ENCODE measurements around the gene RPA4.
"Not testable (repeated sequence)": the region's sequence is repeated elsewhere in the genome, so short reads cannot be mapped to it uniquely, and the experiment has no call there.

RPA4 gene, protein sequence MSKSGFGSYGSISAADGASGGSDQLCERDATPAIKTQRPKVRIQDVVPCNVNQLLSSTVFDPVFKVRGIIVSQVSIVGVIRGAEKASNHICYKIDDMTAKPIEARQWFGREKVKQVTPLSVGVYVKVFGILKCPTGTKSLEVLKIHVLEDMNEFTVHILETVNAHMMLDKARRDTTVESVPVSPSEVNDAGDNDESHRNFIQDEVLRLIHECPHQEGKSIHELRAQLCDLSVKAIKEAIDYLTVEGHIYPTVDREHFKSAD

DNA sequence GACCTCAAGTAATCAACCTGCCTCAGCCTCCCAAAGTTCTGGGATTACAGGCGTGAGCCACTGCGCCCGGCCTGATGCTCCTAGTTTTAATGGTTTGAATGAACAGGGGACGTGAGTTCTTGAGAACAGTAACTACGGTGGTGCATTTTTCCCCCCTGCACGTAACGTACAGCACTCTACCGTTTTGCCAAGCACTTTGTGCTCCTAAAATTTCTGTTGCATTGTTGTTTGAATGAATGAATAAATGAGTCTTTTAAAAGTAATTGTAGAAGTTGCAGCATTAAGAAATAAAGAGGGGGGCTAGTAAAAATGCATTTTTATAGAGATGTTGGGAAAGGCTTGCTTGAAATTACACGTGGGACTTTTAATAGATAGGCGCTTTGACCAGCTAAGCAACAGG is at the start of gene RPA4:
Gene RPA4 (plus strand): TSS at position 301 of the 400 bp plus-strand sequence. CDS start 403 bp downstream, outside the sequence.
- DNase-seq (ENCODE audit: low read depth): no peak
- TF ChIP-seq, protein P1, sequence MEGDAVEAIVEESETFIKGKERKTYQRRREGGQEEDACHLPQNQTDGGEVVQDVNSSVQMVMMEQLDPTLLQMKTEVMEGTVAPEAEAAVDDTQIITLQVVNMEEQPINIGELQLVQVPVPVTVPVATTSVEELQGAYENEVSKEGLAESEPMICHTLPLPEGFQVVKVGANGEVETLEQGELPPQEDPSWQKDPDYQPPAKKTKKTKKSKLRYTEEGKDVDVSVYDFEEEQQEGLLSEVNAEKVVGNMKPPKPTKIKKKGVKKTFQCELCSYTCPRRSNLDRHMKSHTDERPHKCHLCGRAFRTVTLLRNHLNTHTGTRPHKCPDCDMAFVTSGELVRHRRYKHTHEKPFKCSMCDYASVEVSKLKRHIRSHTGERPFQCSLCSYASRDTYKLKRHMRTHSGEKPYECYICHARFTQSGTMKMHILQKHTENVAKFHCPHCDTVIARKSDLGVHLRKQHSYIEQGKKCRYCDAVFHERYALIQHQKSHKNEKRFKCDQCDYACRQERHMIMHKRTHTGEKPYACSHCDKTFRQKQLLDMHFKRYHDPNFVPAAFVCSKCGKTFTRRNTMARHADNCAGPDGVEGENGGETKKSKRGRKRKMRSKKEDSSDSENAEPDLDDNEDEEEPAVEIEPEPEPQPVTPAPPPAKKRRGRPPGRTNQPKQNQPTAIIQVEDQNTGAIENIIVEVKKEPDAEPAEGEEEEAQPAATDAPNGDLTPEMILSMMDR (IDR thresholded peaks at IDR 0.05; ENCODE audit: control insufficient read depth, extremely low read depth, insufficient read depth): no peak
- no peak within 1 kb of the TSS for H3K4me3 ChIP-seq (ENCODE audit: low read depth, low read length)

DNA sequence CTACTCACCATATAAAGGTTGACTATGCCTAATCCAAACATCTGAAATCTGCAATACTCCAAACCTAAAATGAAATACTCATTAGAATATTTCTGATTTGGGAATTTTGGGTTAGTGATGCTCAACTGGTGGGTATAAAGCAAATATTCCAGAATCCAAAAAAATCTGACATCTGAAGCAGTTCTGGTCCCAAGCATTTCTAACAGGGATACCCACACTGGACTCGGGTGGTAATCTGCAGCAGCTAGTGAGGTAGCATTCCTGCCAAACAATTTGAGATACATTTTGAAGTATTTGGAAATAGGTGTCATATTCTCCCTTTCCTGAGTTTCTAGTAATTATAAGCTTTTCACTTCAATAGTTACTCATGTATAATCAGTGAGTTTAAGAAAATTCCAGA is 49.6 kb upstream of the RPA4 start:
- DNase-seq (ENCODE audit: low read depth): no peak
- H3K4me3 ChIP-seq (ENCODE audit: low read depth, low read length): no peak overlapping the region
- TF ChIP-seq, protein P1 (IDR thresholded peaks at IDR 0.05; ENCODE audit: control insufficient read depth, extremely low read depth, insufficient read depth): no peak

DNA sequence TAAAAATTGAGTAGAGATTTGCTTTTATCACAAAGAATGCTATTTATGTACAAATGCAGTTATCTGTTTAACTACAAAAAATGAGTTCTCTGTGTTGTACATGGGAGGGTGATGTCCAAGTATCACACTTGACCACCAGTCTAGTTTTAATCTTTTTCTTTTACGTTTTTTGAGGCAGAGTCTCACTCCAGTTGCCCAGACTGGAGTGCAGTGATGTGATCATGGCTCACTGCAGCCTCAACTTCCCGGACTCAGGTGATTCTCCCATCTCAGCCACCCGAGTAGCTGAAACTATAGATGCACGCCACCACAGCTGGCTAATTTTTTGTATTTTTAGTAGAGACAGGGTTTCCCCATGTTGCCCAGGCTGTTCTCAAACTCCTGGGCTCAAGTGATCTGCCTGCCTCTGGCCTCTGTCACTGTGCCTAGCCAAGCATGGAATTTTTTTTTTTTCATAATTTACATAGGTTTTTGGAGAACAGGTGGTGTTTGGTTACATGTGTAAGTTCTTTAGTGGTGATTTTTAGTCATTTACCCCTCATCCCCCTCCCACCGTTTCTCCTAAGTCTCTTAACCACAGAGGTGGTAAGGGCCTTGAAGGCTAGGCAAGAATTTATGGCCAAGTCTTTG is 47.9 kb upstream of the RPA4 start:
- no peak for DNase-seq (ENCODE audit: low read depth)
- TF ChIP-seq, protein P1 (IDR thresholded peaks at IDR 0.05; ENCODE audit: control insufficient read depth, extremely low read depth, insufficient read depth): no peak
- no peak overlapping the region for H3K4me3 ChIP-seq (ENCODE audit: low read depth, low read length)

DNA sequence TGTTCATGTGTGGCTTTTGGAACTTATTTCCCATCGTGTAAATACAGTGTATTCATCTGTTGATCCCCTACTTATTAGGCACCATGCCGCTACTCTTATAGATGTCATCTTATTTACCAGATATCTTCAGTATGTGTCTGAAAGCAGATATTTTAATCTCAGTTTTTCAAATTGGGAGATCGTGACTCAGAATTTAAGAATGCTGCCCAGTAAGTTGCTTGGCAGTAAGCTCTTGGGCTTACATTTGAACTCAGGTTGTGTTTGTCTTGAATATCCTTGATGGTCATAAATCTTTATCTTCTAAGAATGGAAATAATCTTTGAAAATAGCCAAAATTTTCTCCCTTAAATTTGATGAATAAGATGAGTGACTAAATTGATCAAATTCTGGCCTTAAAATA is 45.9 kb upstream of the RPA4 start:
- H3K4me3 ChIP-seq (ENCODE audit: low read depth, low read length): no peak overlapping the region
- DNase-seq (ENCODE audit: low read depth): no peak

DNA sequence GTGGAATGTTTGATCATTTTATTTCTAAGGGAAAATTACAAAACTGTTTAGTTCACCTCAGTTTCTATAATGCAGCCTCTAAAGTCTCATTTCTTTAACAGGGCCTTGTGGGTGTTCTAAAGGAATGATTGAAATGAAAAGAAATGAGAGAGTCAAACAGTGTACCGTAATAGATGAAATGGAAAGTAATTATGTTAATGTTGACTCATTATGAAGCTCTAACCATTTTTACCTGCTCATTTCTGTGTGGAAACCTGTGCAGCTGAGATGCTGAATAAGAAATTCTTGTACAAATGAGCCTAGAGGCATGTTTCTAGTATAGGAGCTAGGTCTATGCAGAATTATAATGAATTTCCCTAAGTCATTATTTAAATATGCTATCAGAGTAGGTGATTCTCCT is 45.2 kb upstream of the RPA4 start:
- DNase-seq (ENCODE audit: low read depth): no peak
- TF ChIP-seq, protein P1 (IDR thresholded peaks at IDR 0.05; ENCODE audit: control insufficient read depth, extremely low read depth, insufficient read depth): no peak
- no peak overlapping the region for H3K4me3 ChIP-seq (ENCODE audit: low read depth, low read length)

More for the DNA sequence above, 45.9 kb upstream of the RPA4 start:
- TF ChIP-seq, protein P1 (IDR thresholded peaks at IDR 0.05; ENCODE audit: control insufficient read depth, extremely low read depth, insufficient read depth): no peak

DNA sequence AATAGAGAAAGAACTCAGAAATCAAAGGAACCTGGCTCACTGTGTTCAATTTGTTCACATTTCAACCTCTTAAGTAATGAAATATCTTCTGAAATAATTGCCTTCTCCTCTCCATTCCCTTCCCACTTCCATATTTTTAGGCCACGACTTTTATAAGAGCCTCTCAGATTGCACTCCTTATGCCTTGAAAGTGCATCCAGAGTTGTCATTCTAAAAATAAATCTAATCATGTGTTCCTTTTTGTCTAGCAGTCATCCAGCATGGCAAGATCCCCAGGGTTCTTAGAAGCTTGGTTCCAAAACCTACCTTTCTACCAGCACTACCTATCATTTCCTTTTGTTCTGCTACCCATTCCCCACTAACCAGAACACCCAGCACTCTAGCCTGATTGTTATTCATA is 42.4 kb upstream of the RPA4 start:
- TF ChIP-seq, protein P1 (IDR thresholded peaks at IDR 0.05; ENCODE audit: control insufficient read depth, extremely low read depth, insufficient read depth): no peak
- no peak for DNase-seq (ENCODE audit: low read depth)
- no peak overlapping the region for H3K4me3 ChIP-seq (ENCODE audit: low read depth, low read length)

DNA sequence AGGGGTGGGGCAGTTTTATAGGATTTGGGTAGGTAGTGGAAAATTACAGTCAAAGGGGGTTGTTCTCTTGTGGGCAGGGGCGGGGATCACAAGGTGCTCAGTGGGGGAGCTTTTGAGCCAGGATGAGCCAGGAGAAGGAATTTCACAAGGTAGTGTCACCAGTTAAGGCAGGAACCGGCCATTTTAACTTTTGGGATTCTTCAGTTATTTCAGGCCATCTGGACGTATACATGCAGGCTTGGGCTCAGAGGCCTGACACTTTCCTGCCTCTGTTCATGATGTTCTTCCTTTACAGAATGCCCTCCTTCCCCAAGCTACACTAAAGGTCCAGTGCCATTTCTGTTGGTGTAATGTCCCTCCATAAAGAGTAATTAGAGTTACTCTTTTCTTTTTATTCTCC is 41.8 kb upstream of the RPA4 start:
- DNase-seq (ENCODE audit: low read depth); H3K4me3 ChIP-seq (ENCODE audit: low read depth, low read length): not testable (repeated sequence)
